ENCODE data around the gene TNF. TPM values are rescaled to one million over a fixed set of nuclear protein-coding genes. Genes with fewer than 3 reads are reported as not detected.

TNF gene
- total and polyA plus RNA-seq, 11 donors = 0.15 to 7.6 (median 0.44) TPM; not detected in 1

GRCh38 chr6:31592396-31592771 is 17.0 kb downstream of the TNF start:
- H3K4me1 ChIP-seq = peaks cover 0 to 24% (median 0%) of the 10 kb centered on the region in 12 donors
- ATAC-seq (no peak), DNase-seq (no peak)
- WGBS, 4 donors = 89 to 97% (median 92%) methylated on average over 7 of the region's 7 CpGs
- intact Hi-C loops (cut with DNase I) = loop anchor here in 1 of 10 donors (10.0 kb wide), 1 partner anchor 98 kb away; the partner anchor contains the start of gene MICB
- no peaks in the 10 kb centered on the region for H3K36me3 ChIP-seq
- no peaks in the 10 kb centered on the region for H3K27me3 ChIP-seq
- peak overlapping the region in 1 of 12 donors; percentile 8 for H3K4me3 ChIP-seq
- H3K27ac ChIP-seq = peak overlapping the region in 1 of 12 donors; percentile 46
- TF ChIP-seq POLR2A (IDR thresholded peaks at IDR 0.05) (no peak), CTCF (IDR thresholded peaks at IDR 0.05) (no peak)
- no peaks in the 10 kb centered on the region for H3K9me3 ChIP-seq

GRCh38 chr6:31597006-31597405 is 21.6 kb downstream of the TNF start:
- no peak overlapping the region for H3K4me3 ChIP-seq
- no peaks in the 10 kb centered on the region for H3K27me3 ChIP-seq
- DNase-seq = no peak
- peaks cover 0 to 13% (median 0%) of the 10 kb centered on the region in 12 donors for H3K4me1 ChIP-seq
- intact Hi-C loops (cut with DNase I) = loop anchor here in 5 of 10 donors (2.0 to 10.0 kb wide), 4 partner anchors 14 to 105 kb away; partner anchors contain the start of genes MICB (in 2 of the 5) and LTB (in 1 of the 5)
- H3K27ac ChIP-seq = no peak overlapping the region
- peak in 3 of 4 donors; percentile 53 to 63 (median 57) for ATAC-seq
- H3K36me3 ChIP-seq = no peaks in the 10 kb centered on the region
- H3K9me3 ChIP-seq = no peaks in the 10 kb centered on the region
- peak in 11 of 12 donors; percentile 15 to 50 (median 45) for TF ChIP-seq CTCF (IDR thresholded peaks at IDR 0.05)
- no peak for TF ChIP-seq POLR2A (IDR thresholded peaks at IDR 0.05)
- WGBS, 4 donors = 20 to 33% (median 26%) methylated on average over 2 of the region's 2 CpGs

- H3K4me3 ChIP-seq = no peak overlapping the region
- DNase-seq (no peak), ATAC-seq (no peak)
- intact Hi-C loops (cut with DNase I) = loop anchor here in 1 of 10 donors (10.0 kb wide), 1 partner anchor 113 kb away; the partner anchor contains the start of gene MICB
- H3K9me3 ChIP-seq = no peaks in the 10 kb centered on the region
- no peaks in the 10 kb centered on the region for H3K36me3 ChIP-seq
- WGBS, 4 donors = 90 to 100% (median 93%) methylated on average over 1 of the region's 1 CpG
- no peak overlapping the region for H3K27ac ChIP-seq
- H3K27me3 ChIP-seq = no peaks in the 10 kb centered on the region
- TF ChIP-seq POLR2A (IDR thresholded peaks at IDR 0.05) (no peak), CTCF (IDR thresholded peaks at IDR 0.05) (no peak)
- H3K4me1 ChIP-seq = peaks cover 0 to 8% (median 0%) of the 10 kb centered on the region in 12 donors
These were observed 32.0 kb downstream of the TNF start for GRCh38 chr6:31607317-31607716.

GRCh38 chr6:31609519-31610406 is 34.4 kb downstream of the TNF start:
- no peak overlapping the region for H3K4me3 ChIP-seq
- peaks cover 0 to 18% (median 0%) of the 10 kb centered on the region in 12 donors for H3K4me1 ChIP-seq
- intact Hi-C loops (cut with DNase I) = loop anchor here in 1 of 10 donors (10.0 kb wide), 1 partner anchor 115 kb away; the partner anchor contains the start of gene MICB
- no peaks in the 10 kb centered on the region for H3K9me3 ChIP-seq
- H3K36me3 ChIP-seq = no peaks in the 10 kb centered on the region
- TF ChIP-seq CTCF (IDR thresholded peaks at IDR 0.05) = no peak
- TF ChIP-seq POLR2A (IDR thresholded peaks at IDR 0.05) = no peak
- H3K27me3 ChIP-seq = no peaks in the 10 kb centered on the region
- no peak overlapping the region for H3K27ac ChIP-seq
- 70 to 76% (median 75%) methylated on average over 8 of the region's 8 CpGs for WGBS, 4 donors
- DNase-seq = no peak
- ATAC-seq = no peak

Measured in heart left ventricle (tissue), 16 donors.